Measurements from ENCODE around the gene CT47C1.

Gene CT47C1

GRCh38 chrX:119101168-119101567, 28.4 kb downstream of the CT47C1 start:
- H3K27me3 ChIP-seq (ENCODE audit: insufficient read depth, poor library complexity, severe bottlenecking): peaks cover 2% of the 10 kb centered on the region
- TF ChIP-seq, protein P1, sequence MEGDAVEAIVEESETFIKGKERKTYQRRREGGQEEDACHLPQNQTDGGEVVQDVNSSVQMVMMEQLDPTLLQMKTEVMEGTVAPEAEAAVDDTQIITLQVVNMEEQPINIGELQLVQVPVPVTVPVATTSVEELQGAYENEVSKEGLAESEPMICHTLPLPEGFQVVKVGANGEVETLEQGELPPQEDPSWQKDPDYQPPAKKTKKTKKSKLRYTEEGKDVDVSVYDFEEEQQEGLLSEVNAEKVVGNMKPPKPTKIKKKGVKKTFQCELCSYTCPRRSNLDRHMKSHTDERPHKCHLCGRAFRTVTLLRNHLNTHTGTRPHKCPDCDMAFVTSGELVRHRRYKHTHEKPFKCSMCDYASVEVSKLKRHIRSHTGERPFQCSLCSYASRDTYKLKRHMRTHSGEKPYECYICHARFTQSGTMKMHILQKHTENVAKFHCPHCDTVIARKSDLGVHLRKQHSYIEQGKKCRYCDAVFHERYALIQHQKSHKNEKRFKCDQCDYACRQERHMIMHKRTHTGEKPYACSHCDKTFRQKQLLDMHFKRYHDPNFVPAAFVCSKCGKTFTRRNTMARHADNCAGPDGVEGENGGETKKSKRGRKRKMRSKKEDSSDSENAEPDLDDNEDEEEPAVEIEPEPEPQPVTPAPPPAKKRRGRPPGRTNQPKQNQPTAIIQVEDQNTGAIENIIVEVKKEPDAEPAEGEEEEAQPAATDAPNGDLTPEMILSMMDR (IDR thresholded peaks at IDR 0.05; ENCODE audit: insufficient read depth, low read length): no peak
- no peak for TF ChIP-seq GABPA (IDR thresholded peaks at IDR 0.05; ENCODE audit: low read depth)
- DNase-seq (ENCODE audit: low read depth in 1 of 2, low spot score in 1 of 2): no peak
- no peak overlapping the region for H3K27ac ChIP-seq (replicated peaks)
- no peak overlapping the region for H3K4me3 ChIP-seq (replicated peaks; ENCODE audit: insufficient read depth, low read length)

DNA sequence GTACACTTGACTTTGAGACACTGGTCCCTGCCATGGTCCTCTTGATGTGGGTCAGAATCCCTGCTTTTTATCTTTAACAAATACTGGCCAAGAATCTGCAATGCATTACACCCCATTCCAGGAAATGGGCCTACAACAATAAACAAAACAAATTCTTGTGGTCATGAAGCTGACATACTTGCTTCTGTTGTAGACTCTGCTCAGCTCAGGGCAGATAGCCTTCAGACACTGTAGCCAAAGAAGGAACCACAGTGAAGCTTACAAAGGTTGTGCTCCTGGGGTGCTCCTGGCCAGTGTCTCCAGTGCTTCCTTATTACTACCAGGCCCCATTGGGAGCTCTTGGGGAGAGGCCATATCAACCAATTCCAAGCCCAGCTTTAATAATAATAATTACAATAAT, 33.0 kb downstream of the CT47C1 start:
- DNase-seq (ENCODE audit: low read depth in 1 of 2, low spot score in 1 of 2): no peak
- Histone ChIP-seq H3K27ac (replicated peaks) (no peak overlapping the region), H3K27me3 (ENCODE audit: insufficient read depth, poor library complexity, severe bottlenecking) (peaks cover 2% of the 10 kb centered on the region), H3K4me3 (replicated peaks; ENCODE audit: insufficient read depth, low read length) (no peak overlapping the region)
- TF ChIP-seq REST (IDR thresholded peaks at IDR 0.05; ENCODE audit: insufficient replicate concordance, low read depth) (no peak), SPI1 (IDR thresholded peaks at IDR 0.05; ENCODE audit: borderline replicate concordance, low read depth) (no peak)

GRCh38 chrX:119107206-119107605, 34.4 kb downstream of the CT47C1 start:
- Histone ChIP-seq H3K27me3 (ENCODE audit: insufficient read depth, poor library complexity, severe bottlenecking) (no peaks in the 10 kb centered on the region), H3K4me3 (replicated peaks; ENCODE audit: insufficient read depth, low read length) (no peak overlapping the region), H3K27ac (replicated peaks) (no peak overlapping the region)
- no peak for DNase-seq (ENCODE audit: low read depth in 1 of 2, low spot score in 1 of 2)
- no peak for TF ChIP-seq POLR2AphosphoS5 (IDR thresholded peaks at IDR 0.05; ENCODE audit: low read depth)
- no peak for TF ChIP-seq GABPA (IDR thresholded peaks at IDR 0.05; ENCODE audit: low read depth)
- TF ChIP-seq, protein P1 (IDR thresholded peaks at IDR 0.05; ENCODE audit: insufficient read depth, low read length): no peak
- TF ChIP-seq REST (IDR thresholded peaks at IDR 0.05; ENCODE audit: insufficient replicate concordance, low read depth): no peak
- TF ChIP-seq SPI1 (IDR thresholded peaks at IDR 0.05; ENCODE audit: borderline replicate concordance, low read depth): no peak

GRCh38 chrX:119118780-119119395, 46.1 kb downstream of the CT47C1 start:
- Histone ChIP-seq H3K4me3 (replicated peaks; ENCODE audit: insufficient read depth, low read length) (no peak overlapping the region), H3K27me3 (ENCODE audit: insufficient read depth, poor library complexity, severe bottlenecking) (peaks cover 2% of the 10 kb centered on the region), H3K27ac (replicated peaks) (no peak overlapping the region)
- TF ChIP-seq, protein P1 (IDR thresholded peaks at IDR 0.05; ENCODE audit: insufficient read depth, low read length): peak; percentile 60
- TF ChIP-seq SPI1 (IDR thresholded peaks at IDR 0.05; ENCODE audit: borderline replicate concordance, low read depth) (no peak), REST (IDR thresholded peaks at IDR 0.05; ENCODE audit: insufficient replicate concordance, low read depth) (no peak), POLR2AphosphoS5 (IDR thresholded peaks at IDR 0.05; ENCODE audit: low read depth) (no peak)
- DNase-seq (ENCODE audit: low read depth in 1 of 2, low spot score in 1 of 2): peak in 1 of 2 experiments; percentile 21

Measured in HL-60 (cell line).